K562 (cell line): Measurements from ENCODE around the gene STRA8. TPM values are rescaled to one million over a fixed set of nuclear protein-coding genes. Genes with fewer than 3 reads are reported as not detected.

Experiments used
- IFI16 ChIP-seq: fragments of 250-450 bp; sonication (Bioruptor Pico); IDR thresholded peaks from 2 replicates; pipeline ENCODE4 v2.1.2; 2022; ENCODE audit warnings: mild to moderate bottlenecking, inconsistent platforms
- TCFL5 ChIP-seq: fragments of 250-450 bp; sonication (Bioruptor Pico); conservative IDR thresholded peaks from 2 replicates; pipeline ENCODE4 v1.6.1; 2021; ENCODE audit warnings: mild to moderate bottlenecking, moderate library complexity, matching md5 sums
- ZBTB40 ChIP-seq, 2 experiments: fragments of 450-650 bp in 1 of 2; sonication (generic) in 1 of 2; formaldehyde crosslinking in 1 of 2; IDR thresholded peaks; 2 replicates each; pipeline versions ENCODE4 v1.7.1 to v1.9.0; 2016 to 2022; ENCODE audit warnings: inconsistent platforms in 1 of 2, mild to moderate bottlenecking in 1 of 2, missing genetic modification reagents in 1 of 2
- polyA plus RNA-seq, 8 experiments: library from polyadenylated mRNA; depleted of rRNA in 4 of 8; stranded (reverse) in 5 of 8; unstranded in 3 of 8; fragments of >200 nt; fragmentation: Nextera tagmentation in 2 of 8; fragmentation: Illumina TruSeq in 1 of 8; extraction: Ambion mirVana in 2 of 8; extraction: Trizol in 1 of 8; gene quantifications; 2 replicates each; pipeline versions ENCODE4 v1.2.1 to v1.2.3, GENCODE V29; 2011 to 2014; ENCODE audit warnings: inconsistent platforms in 1 of 8, missing spikeins in 1 of 8
- total RNA-seq, 7 experiments: library from RNA; depleted of rRNA in 6 of 7; stranded (reverse); fragments of >200 nt in 6 of 7; fragmentation: Illumina TruSeq in 2 of 7; extraction: Trizol in 2 of 7; gene quantifications; 2 replicates each; pipeline versions ENCODE4 v1.2.1 to v1.2.3, GENCODE V29; 2011 to 2021; ENCODE audit warnings: low replicate concordance in 1 of 7

STRA8 gene
- total and polyA plus RNA-seq, 9 of the 15 experiments (the other 6 are each of a cell fraction or from before 2014, with no cell fraction given) = not detected

GRCh38 chr7:135192914-135193536, 40.6 kb upstream of the STRA8 start (continued):
- peak; percentile 75 for TF ChIP-seq ZBTB40 (IDR thresholded peaks at IDR 0.05)
- peak; percentile 60; the same call in 1 of the 2 replicates for TF ChIP-seq ZBTB40 (CRISPR knock-in tag; IDR thresholded peaks at IDR 0.05)
- TF ChIP-seq TCFL5 = no peak
- no peak for TF ChIP-seq IFI16
